Stimulated activated effector memory CD8-positive, alpha-beta T cell treated with anti-CD3 and anti-CD28 coated beads, Interleukin-12 subunit alpha, Interleukin-12 subunit beta, amount 100 ng/mL, for 72 hours (primary cell): Measurements from ENCODE around the gene ELAVL2.

Source experiments
- ATAC-seq: fragments of 150-1000 bp; cut with Tn5 transposase; 2 replicates; pipeline ENCODE4 v1.10.0; 2021
- DNase-seq, 2 donors: peaks; one replicate each; pipeline ENCODE4 v3.0.0; 2021 to 2022; ENCODE audit warnings: low spot score in 2 of 2
- H3K27ac Mint-ChIP-seq: one replicate; pipeline ENCODE4 v1.8.0; 2022; ENCODE audit warnings: mild to moderate bottlenecking, mixed read lengths
- H3K36me3 Mint-ChIP-seq: one replicate; pipeline ENCODE4 v1.8.0; 2022; ENCODE audit warnings: mild to moderate bottlenecking, mixed read lengths
- H3K4me1 Mint-ChIP-seq: one replicate; pipeline ENCODE4 v1.8.0; 2022; ENCODE audit warnings: mixed read lengths
- H3K4me3 Mint-ChIP-seq: one replicate; pipeline ENCODE4 v1.8.0; 2022; ENCODE audit warnings: mild to moderate bottlenecking, mixed read lengths
- H3K9me3 Mint-ChIP-seq: one replicate; pipeline ENCODE4 v1.8.0; 2022; ENCODE audit warnings: mixed read lengths

Gene ELAVL2

DNA sequence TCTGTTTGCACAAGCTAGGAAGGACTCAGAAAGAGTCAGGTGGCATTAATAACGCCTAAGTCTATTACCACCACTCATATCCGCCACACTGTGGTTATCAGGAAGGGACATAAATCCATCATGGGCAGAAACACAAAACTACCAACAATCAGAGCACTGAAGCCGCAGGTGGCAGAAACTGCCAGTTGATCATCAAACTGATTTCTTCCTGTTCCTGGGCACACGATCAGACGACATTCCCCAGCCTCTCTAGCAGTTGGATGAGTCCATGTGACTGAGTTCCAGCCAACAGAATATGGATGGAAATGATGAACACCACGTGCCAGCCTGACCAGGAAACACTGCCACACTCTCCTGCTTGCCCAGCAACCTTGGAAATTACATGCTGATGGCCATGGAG, 181.7 kb downstream of the ELAVL2 start:
- Mint-ChIP-seq H3K9me3 (peaks cover 2% of the 10 kb centered on the region), H3K27ac (no peak overlapping the region), H3K4me3 (no peak overlapping the region), H3K36me3 (no peaks in the 10 kb centered on the region), H3K4me1 (no peaks in the 10 kb centered on the region)
- ATAC-seq (no peak), DNase-seq (no peak)

DNA sequence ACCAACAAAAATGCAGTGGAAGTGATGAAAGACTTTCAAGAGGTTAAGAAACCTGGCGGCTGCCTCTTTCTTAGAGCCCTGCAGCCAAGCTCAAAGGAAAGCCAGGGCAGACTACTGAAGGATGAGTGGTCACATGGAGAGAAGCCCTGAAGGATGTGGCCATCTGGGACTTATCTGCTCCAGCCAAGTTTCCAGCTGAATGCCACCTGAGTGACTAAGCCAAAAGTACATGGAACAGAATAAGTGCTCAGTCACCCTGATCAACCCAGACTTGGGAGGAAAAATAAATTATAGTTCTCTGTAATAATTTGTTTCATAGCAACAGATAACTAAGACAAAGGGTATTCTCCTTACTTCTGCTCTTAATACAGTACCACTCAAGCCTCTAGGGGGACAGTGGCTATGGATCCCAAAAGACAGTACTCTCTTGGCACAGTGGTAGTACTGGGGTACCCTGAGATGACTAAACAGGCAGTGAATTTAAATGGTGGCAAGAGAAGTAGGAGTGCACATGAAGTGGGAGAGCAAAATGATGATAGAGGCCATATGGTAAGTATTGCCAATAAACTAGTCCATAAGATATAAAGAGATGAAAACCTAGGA, 182.3 kb downstream of the ELAVL2 start:
- DNase-seq: no peak
- Mint-ChIP-seq H3K9me3 (peaks cover 2% of the 10 kb centered on the region), H3K36me3 (no peaks in the 10 kb centered on the region), H3K27ac (no peak overlapping the region), H3K4me1 (no peaks in the 10 kb centered on the region), H3K4me3 (no peak overlapping the region)
- ATAC-seq: no peak
